ENCODE data around the gene PODXL2. TPM values are rescaled to one million over a fixed set of nuclear protein-coding genes. Genes with fewer than 3 reads are reported as not detected.

PODXL2 gene
- total RNA-seq, 4 donors from 2014 or later: 3.2 to 8.8 (median 3.7) TPM

GRCh38 chr3:127632035-127632820 lies 3.2 kb downstream of the PODXL2 start:
- no peak for TF ChIP-seq CTCF (IDR thresholded peaks at IDR 0.05; ENCODE audit: low read depth)

DNA sequence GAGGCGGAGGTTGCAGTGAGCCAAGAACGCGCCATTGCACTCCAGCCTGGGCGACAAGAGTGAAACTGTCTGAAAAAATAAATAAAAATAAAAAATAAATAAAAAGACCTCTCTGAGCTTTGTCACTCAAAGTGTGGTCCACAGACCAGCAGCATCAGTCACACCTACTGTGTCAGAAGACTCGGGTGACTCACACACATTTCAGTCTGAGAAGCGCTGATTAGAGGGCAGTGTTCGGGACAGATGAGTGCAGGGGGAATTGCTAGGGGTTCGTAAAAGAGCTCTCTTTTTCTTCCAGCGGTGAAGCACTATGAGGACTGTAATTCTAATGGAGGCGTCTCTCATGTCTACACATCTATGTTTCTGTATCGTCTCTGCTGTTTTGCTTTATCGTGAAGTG lies 5.7 kb downstream of the PODXL2 start:
- TF ChIP-seq CTCF (IDR thresholded peaks at IDR 0.05; ENCODE audit: low read depth): no peak

DNA sequence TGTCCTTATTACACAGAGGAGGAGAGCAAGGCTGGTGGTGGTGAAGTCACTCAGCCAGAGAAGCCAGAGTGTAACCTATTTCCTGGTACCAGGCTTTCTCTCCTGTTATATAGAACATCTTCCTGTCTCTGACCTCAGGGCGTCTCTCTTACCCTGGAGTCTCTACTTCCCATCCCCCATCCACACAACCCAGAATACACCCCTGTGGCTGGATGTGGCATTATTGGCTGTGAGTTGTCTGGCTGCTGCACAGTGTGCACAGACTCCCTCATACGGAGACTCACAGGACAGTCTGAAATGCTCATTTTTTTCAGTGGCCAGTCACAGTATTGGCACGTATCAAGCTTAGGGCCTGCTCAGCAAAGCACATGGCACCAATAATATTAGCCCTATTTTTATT lies 8.6 kb downstream of the PODXL2 start:
- no peak for TF ChIP-seq CTCF (IDR thresholded peaks at IDR 0.05; ENCODE audit: low read depth)

GRCh38 chr3:127637971-127638370 lies 9.0 kb downstream of the PODXL2 start:
- no peak for TF ChIP-seq CTCF (IDR thresholded peaks at IDR 0.05; ENCODE audit: low read depth)

- TF ChIP-seq CTCF (IDR thresholded peaks at IDR 0.05; ENCODE audit: low read depth): no peak
Observed at GRCh38 chr3:127639173-127640041, 10.4 kb downstream of the PODXL2 start.

DNA sequence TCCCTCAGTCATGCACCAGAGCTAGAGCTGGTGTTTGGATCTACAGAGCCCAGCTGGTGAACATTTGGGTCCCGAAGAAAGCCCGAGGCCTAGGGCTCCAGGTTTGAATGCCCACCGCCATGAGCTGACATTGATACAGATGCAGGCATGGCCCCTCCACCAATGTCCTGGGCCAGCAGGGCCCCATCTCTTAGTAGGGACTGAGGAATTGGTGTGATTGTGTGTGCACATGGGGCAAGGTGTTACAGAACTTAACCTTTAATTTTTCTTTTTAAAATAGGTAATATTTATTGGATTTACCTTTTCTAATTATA lies 11.0 kb downstream of the PODXL2 start:
- no peak for TF ChIP-seq CTCF (IDR thresholded peaks at IDR 0.05; ENCODE audit: low read depth)

GRCh38 chr3:127644641-127645370 lies 15.8 kb downstream of the PODXL2 start:
- no peak for TF ChIP-seq CTCF (IDR thresholded peaks at IDR 0.05; ENCODE audit: low read depth)
